HG02973 (cell line): ENCODE measurements around the gene CASP8.

Experiments used
- ATAC-seq: cut with Tn5 transposase; IDR thresholded peaks from one replicate; pipeline ENCODE4 v1.9.1; 2021; ENCODE audit warnings: moderate library complexity; ENCODE audit not compliant: unreplicated experiment

Gene CASP8

DNA sequence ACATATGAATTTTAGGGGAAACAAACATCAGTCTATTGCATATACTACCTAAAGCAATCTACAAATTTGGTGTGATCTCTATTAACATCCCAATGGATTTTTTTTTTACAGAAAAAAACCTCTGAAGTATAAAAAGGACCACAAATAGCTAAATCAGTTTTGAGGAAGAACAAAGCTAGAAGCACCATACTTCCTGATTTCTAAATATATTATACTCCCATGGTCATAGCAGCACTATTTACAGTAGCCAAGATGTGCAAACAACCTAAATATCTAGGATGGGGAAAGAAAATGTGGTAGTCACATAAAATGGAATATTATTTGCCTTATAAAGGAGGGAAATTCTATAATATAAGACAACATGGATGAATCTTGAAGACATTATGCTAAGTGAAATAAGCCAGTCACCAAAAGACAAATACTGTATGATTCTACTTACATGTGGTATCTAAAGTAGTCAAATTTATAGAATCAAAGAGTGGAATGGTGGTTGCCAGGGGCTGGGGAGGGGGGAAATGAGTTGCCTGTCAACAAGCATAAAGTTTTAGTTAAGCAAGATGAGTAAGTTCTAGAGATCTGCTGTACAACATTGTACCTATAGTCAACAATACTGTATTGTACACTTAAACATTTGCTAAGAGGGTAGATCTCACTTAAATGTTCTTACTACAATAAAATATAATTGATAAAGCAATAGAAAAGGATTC, 17.6 kb upstream of the CASP8 start:
- no peak for ATAC-seq

DNA sequence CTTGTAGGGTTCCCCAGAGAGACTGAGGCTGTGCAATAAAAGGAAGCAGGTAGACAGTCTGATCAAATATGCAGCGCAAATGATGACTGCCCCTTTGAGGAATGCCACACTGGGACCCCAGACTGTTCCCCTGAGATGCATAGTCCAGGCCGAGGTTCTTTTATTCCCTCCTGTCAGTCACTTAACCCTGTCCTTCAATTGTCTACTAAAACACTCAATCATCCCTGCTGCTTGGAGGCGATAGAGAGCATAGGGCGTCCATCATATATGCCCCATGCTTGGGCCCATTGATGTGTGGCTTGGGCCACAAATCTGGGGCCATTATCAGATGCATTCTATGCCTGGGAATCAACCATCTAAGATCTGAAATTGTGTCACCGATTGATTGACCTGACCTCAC, 15.5 kb upstream of the CASP8 start:
- no peak for ATAC-seq

DNA sequence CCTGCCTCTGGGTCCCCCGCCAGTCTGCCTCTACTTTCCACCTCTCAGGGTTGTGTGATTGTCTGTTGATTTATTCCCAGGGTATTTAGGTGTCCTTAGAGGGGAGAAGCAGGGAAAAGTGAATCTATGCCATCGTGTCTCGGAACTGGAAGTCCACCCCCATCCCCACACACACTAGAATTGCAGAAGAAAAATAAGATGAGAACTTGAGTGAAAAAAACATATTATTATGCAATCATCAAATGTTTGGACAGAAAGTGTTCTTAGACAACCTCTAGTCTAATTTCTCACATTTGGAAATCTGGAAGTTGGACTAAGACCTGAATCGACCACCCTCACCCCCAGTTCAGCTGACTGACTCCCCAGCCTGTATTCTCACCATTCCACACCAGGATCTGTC, 14.1 kb upstream of the CASP8 start:
- no peak for ATAC-seq

DNA sequence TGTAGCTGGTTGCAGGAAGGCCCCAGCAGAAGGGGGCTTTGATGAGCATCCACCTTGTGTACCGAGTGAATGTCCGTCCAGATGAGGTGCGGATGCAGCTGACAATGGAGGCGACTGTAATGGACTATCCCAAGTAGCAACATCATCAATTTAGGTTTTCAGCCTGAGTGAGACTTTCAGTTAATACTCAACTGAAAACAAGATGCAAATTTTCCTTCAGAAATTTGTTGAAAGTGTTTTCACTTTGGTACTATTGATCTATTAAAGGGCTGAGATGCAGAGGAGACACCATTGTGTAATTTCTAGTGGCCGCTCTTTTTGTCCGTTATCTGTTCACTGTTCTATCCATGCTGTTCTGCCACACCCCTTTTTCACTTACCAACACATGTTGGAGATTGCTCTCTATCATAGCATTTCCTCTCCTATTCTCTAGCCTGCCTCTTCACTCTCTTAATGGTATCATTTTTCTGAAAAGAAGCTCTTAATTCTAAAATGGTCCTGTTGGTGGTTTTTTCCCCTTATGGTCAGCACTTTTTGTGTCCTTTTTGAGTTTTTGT, 12.0 kb upstream of the CASP8 start:
- ATAC-seq = no peak

DNA sequence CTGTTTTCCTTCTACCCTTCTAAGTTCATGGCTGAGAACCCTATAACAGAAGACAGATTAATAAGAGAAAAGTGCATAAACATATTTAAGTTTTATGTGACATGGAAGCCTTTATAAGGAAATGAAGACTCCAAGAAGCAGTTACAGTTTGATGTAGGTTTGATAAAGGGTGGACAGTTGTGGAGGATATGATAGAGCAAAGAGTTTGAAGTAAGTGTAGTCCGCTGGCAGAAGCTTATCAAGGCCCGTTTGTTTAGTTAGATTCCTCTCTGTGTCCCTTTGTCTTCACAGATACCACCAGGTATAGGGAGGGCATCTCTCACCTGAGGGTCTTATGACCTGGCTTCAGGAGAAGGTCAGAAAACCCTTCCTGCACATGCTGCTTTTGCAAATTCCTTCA, 10.4 kb upstream of the CASP8 start:
- no peak for ATAC-seq

DNA sequence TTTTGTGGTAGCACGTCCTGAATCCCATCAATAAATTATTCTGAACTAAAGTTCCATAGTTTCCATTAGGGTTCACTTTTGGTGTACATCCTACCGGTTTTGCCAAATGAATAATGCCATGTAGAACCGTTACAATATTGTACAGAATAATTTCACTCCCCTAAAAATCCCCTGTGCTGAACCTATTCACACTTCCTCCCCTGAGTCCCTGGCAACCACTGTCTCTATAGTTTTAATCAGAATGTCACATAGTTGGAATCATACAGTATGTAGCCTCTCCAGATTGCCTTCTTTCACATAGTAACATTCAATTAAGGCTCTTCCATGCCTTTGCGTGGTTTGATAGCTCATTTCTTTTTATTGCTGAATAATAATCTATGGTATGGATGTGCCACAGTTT, 9.6 kb upstream of the CASP8 start:
- ATAC-seq = no peak

DNA sequence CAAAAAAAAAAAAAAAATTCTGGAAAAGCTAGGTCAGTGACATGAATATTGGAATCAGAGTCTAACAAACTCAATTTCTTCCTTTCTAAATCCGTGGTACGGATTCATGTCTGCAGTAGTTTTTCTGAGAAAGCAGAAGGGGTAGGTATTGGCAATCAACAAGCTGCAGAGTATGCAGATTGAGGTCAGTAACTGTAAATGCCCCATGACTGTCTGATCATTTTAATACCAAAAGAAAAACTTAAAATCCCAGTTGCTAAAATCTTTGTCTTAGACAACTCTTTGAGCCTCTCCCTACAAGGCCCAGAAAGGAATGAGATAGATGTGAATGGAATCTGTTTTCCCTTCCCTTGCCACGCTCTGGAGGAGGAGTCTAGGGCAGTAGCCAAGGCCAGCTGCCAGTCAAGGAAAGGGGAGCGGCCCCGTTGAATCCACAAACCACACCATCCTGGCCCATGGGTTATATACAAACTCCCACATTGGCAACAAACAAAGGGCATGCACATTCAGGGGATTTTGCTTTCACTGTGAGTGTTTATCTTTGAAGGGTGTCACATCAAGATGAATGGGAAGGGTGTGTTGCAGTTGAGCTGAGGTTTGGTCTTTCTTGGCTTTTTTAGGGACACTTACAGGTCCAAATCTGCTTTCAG, 6.1 kb upstream of the CASP8 start:
- ATAC-seq = no peak

DNA sequence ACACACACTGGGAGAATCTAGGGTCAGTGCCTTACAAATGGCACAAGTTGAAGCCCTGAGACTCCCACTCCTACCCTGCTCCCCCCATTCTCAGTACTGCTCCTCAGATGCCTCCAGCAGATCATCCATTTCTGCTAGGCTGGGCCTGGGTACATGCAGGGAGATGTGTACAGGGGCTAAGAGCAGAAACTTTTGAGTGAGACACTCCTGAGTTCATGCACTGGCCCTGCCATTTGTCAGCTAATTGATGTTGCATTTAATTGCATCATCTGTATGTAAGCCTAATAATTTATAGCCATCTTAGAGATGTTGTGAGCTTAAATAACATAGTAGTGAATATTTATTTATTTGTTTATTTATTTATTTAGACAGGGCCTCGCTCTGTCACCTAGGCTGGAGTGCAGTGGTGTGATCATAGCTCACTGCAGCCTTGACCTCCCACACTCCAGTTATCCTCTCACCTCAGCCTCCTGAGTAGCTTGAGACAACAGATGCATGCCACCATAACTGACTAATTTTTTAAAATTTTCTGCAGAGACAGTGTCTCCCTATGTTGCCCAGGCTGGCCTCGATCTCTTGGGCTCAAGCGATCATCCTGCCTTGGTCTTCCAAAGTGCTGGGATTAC, 4.8 kb upstream of the CASP8 start:
- ATAC-seq = no peak

DNA sequence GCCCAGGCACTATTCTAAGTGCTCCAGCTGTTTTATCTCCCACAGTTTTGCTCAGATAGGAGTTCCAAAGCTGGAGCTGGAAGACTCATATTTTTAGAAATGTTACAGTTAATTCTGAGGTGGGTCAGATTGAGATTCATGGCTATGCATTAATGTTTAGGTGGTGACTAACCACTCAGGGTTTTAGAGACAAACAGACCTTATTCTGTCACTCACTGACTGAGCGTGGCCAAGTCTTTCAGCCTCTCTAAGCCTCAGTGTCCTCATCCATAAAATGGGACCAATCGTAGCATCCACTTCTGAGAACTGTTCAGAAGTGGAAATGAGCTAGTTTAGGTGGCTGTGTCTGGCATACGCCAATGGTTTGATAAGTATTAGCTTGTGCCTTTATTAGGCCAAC, 4.3 kb upstream of the CASP8 start:
- no peak for ATAC-seq

DNA sequence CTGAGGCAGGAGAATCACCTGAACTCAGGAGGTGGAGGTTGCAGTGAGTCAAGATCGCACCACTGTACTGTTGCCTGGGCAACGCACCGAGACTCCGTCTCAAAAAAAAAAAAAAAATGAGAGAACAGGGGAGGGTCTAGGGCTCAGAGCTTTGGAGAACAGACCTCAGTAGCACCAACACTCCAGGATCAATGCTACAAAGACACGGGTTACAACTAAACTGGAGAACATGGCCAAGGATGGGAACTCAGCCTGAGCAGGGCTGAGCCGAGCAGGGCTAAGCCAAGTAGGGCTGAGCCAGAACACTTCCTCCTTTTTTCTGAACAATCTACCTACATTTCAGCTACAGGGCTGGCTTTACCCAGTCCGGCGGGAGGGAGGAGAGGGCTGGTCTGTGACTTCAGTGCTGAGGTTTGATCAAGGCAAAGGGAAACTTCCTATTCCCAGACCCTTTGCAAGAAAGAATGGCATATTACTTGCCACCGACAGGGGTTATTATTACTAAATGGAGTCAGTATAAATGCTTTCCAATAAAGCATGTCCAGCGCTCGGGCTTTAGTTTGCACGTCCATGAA, 2.9 kb upstream of the CASP8 start:
- ATAC-seq = peak; percentile 44

DNA sequence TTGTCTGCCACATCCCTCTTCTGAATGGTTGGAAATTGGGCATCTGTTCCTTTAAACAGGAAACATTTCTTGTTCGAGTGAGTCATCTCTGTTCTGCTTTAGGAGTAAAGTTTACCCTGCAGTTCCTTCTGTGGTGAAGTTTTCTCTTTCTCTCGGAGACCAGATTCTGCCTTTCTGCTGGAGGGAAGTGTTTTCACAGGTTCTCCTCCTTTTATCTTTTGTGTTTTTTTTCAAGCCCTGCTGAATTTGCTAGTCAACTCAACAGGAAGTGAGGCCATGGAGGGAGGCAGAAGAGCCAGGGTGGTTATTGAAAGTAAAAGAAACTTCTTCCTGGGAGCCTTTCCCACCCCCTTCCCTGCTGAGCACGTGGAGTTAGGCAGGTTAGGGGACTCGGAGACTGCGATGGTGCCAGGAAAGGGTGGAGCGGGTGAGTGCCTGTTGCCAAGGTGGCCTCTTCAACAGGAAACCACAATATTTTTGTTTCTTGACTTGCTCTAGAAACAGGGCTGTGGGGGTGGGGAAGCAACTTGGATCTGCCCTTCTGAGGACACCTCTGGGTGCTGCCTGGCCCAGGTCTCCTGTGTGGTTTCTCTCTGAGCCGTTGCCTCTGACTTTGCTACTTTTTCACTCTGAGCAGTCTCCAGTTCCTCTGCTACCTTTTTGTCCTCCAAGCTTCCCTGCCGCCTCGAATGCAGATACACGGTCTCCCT, 2.2 kb upstream of the CASP8 start:
- peak; percentile 61 for ATAC-seq

DNA sequence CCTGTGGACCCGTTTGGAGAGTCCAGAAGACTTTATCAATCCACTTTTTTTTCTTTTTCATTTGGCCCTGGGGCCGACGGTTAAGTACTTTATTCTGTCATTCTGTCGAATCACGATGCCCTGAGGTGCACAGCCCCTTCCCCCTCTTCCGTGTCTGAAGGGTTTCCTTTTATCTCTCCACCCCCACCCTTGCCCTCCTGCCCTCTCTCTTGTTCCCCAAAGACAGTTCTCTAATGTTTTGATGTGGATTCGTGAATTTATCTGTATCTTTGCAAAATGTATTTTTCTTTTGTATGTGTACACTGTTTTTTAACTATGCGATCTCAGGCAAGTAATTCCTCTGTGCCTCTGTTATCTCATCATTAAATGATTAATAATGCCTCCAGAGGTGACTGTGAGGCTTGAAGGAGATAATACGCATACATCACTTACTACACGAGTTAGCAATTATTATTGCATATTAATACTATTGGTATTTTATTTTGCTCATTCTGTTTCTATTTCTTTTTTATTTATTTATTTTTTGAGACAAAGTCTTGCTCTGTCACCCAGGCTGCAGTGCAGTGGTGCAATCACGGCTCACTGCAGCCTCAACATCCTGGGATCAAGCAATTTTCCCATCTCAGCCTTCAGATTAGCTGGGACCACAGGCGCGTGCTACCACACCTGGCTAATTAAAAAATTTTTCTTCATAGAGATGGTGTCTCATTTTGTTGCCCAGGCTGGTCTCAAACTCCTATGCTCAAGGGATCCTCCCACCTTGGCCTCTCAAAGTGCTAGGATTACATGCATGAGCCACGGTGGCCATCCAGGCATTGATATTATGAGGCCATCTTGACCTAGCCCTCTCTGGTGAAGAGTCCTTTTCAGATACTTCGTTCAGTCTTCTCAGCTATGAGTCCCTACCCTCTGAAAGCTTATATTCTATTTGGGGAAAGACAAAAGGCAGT, 1.4 kb upstream of the CASP8 start:
- ATAC-seq = peak; percentile 5

DNA sequence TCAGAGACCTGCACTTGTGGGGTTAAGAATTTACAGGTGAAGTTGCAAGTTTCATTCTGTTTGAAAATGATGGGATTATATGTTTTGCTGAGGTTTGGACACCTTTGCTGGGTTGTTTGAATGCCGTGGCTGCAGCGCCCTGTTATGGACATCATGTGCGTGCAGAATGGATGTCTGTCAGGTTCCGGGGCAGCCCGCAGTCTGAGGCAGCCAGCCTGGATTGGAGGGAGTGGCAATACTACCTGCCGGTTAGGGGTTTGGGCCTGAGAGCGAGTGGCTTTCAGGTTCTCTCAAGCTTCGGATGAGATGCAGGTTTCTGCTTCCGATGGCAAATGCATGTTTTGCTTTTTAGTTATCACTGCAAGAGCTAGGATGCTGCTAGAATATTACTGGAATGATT, 1.1 kb downstream of the CASP8 start:
- ATAC-seq = no peak

DNA sequence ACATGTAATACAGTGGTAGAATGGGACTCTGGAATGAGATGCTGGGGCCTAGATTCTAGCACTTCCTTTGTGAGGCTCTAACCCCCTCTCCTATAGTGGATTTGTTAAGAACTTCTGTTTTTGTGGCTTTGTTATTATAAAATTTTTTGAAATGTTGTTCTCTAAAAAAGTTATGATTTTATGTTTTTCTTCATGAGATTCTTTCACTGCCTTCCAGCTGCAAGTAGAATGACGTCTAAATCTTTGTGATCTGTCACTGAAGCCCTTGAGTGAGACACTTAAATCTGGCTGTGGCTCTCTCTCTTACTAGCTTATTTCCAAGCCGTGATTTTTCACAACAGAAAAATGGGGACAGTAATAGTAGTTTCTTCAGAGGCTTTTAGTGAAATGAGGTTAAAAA, 1.6 kb downstream of the CASP8 start:
- ATAC-seq = no peak

DNA sequence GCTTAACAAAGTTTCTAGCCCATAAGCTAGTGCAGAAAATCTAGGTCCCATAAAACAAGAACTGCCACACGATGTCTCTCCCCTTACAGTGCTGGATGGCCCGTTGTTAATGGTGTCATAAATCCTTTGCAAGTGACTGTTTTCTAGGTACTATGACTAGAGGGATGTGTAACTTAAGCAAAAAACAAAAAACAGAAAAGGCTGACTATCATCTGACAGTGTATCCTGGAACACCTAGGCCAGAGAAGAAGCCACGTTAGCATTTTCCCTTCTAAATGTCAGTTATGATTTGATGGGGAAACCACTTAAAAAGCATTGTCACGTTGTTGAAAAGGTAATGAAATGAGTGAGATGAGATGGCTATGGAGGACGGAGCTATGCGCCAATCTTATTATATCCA, 2.4 kb downstream of the CASP8 start:
- ATAC-seq = no peak

DNA sequence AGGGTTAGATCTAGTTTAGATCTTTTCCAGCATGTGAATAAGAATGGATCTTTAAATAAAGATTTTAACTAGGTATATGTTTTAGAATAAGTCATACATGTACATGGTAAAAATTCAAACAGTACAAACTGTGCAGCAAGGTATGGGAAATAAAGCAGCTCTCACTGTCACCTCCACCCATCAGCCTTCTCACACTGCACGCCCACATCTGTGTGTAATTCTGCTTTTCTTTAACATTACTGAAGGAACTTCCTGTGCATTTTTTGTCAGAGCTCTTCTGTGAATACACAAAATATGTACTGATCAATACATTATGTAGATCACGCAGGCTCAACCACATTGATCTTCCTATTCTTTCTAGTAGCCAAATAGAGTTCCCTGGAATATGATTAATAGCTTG, 3.4 kb downstream of the CASP8 start:
- no peak for ATAC-seq

DNA sequence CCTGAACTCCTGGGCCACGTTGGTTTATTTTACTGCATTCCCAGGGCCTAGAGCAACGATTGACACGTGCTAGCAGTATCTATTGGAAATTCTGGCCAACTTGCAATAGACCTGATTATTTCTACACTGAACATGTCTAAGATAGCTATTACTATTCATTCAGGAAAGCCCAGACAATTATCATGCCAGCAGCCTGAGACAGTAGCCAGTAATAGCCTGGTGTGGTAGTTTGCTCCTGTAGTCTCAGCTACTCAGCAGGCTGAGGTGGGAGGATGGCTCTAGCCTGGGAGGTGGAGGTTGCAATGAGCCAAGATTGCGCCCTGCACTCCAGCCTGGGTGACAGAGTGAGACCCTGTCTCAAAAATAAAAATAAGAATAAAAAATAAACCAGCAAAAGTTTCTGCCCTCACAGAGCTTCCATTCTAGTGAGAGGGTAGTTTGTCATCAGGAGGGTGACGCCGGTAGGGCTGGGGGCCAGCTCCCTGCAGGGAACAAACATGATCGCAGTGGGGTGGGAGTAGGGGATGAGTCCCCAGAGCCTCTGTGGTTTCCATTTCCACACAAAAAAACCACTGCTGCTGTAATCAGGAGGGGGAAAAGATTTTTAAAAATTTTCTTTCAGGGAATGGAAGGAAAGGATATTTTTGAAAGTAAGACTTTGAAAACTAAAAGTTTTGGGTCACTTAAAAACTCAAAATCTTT, 4.3 kb downstream of the CASP8 start:
- no peak for ATAC-seq

DNA sequence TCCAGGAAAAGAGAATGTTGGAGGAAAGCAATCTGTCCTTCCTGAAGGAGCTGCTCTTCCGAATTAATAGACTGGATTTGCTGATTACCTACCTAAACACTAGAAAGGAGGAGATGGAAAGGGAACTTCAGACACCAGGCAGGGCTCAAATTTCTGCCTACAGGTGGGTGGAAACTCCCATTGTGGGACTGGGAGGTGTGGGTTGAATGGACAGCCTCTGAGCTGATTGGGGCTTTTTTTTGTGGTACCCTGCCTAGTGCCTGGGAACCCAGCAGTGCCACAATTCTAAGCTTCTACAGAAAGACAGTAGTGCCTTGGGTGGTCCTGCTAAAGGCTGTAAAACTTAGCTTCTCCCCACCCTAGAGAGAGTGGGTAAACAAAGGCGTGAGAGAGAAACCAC, 6.3 kb downstream of the CASP8 start:
- ATAC-seq = no peak

DNA sequence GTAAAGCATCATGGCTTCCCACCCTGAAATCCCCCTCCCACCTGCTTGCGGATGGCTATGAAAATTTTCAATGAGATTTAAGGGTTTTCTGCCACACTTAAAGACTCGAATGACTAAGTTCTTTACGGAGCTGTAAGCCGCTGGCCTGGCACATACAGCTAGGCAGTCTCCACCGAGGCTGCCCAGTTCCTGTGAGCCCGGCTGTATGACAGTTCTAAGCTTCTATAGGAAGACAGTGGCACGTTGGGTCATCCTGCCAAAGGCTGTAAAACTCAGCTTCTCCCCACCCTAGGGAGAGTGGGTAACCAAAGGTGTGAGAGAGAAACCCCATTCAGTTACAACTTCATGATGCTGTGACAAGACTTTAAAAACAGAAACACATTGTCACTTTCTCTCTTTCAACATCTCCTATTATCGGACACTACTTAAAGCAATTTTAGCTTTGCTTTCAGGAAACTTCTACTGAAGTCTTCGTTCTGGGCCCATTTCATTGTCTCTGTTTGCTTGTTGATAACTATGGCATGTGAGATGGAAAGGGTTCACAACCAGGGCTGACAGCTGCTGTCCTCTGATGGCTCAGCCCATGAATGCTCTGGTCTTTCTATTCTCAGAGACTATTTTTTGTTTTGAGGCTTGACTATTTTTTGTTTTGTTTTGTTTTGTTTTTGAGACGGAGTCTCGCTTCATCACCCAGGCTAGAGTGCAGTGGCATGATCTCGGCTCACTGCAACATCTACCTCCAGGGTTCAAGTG, 7.1 kb downstream of the CASP8 start:
- no peak for ATAC-seq
